Esophagus (tissue), 2 donors: Measurements from ENCODE around the gene DMAP1. TPM values are rescaled to one million over a fixed set of nuclear protein-coding genes. Genes with fewer than 3 reads are reported as not detected.

ENCODE experiments used
- H3K27ac ChIP-seq, 2 donors: one replicate each; pipeline ENCODE4 v1.5.1; 2013; ENCODE audit warnings: low read depth in 2 of 2, mild to moderate bottlenecking in 2 of 2, inconsistent platforms in 1 of 2, low read length in 1 of 2, moderate library complexity in 1 of 2
- H3K27me3 ChIP-seq, 2 donors: one replicate each; pipeline ENCODE4 v1.6.1; 2013; ENCODE audit warnings: low read length in 2 of 2, control low read depth in 1 of 2, mild to moderate bottlenecking in 1 of 2; ENCODE audit not compliant: insufficient read depth in 2 of 2, control insufficient read depth in 1 of 2
- H3K36me3 ChIP-seq, 2 donors: one replicate each; pipeline ENCODE4 v1.6.1; 2013; ENCODE audit warnings: low read length in 1 of 2; ENCODE audit not compliant: control insufficient read depth in 2 of 2, insufficient read depth in 2 of 2
- H3K4me1 ChIP-seq, 2 donors: one replicate each; pipeline ENCODE4 v1.6.1; 2013; ENCODE audit warnings: low read length in 1 of 2; ENCODE audit not compliant: control insufficient read depth in 2 of 2, insufficient read depth in 2 of 2
- H3K4me3 ChIP-seq, 2 donors: one replicate each; pipeline ENCODE4 v1.5.1; 2013; ENCODE audit warnings: low read length in 2 of 2, mild to moderate bottlenecking in 2 of 2, low read depth in 1 of 2, moderate library complexity in 1 of 2
- H3K9me3 ChIP-seq, 2 donors: one replicate each; pipeline ENCODE4 v1.6.1; 2013; ENCODE audit warnings: mild to moderate bottlenecking in 2 of 2, low read depth in 1 of 2, low read length in 1 of 2, moderate library complexity in 1 of 2; ENCODE audit not compliant: control insufficient read depth in 2 of 2, insufficient read depth in 1 of 2
- WGBS, 2 donors: extraction: QIAGEN DNeasy Blood & Tissue Kit; methylation state at CpG; one replicate each; pipeline ENCODE4 v1.1.7; 2013; 5-methylcytosine and 5-hydroxymethylcytosine counted together
- polyA plus RNA-seq, 2 donors: library from polyadenylated mRNA; stranded (reverse); fragments of 200-250 nt; gene quantifications; one replicate each; pipeline ENCODE4 v1.2.3, GENCODE V29; 2013
- donor health status: healthy with polysubstance abuse.
- donor health status: Bipolar disorder and iron deficiency.

DMAP1 gene
- polyA plus RNA-seq, 2 donors, result 21.8 to 27.8 TPM

- Histone ChIP-seq H3K36me3 (peaks cover 0 to 2% of the 10 kb centered on the region in 2 donors), H3K9me3 (no peaks in the 10 kb centered on the region), H3K4me3 (no peak overlapping the region), H3K27ac (no peak overlapping the region), H3K4me1 (no peaks in the 10 kb centered on the region), H3K27me3 (no peaks in the 10 kb centered on the region)
- WGBS, 2 donors, result 95 to 100% methylated on average over 1 of the region's 1 CpG
Measured at GRCh38 chr1:44268054-44268453, 54.8 kb downstream of the DMAP1 start.

Other genes starting within 250 kb of the DMAP1 start
- 10 to 100 TPM; 14.2 to 17.9 TPM for gene DPH2, start 243.5 kb upstream of the DMAP1 start, polyA plus RNA-seq
- 100 to 1,000 TPM in 1 of 2 donors, 10 to 100 TPM in 1; 66.1 to 124 TPM for gene ATP6V0B, start 238.5 kb upstream of the DMAP1 start, polyA plus RNA-seq
- gene B4GALT2, start 234.3 kb upstream of the DMAP1 start, polyA plus RNA-seq, result 10 to 100 TPM; 22.7 to 30.6 TPM
- 1 to 10 TPM; 4.0 to 7.5 TPM for gene CCDC24, start 221.9 kb upstream of the DMAP1 start, polyA plus RNA-seq
- 10 to 100 TPM; 13.8 to 22.8 TPM for gene SLC6A9, start 182.0 kb upstream of the DMAP1 start, polyA plus RNA-seq
- under 1 TPM; 0.02 to 0.14 TPM for gene KLF17, start 94.7 kb upstream of the DMAP1 start, polyA plus RNA-seq
- not detected for gene KLF18, start 71.8 kb upstream of the DMAP1 start, polyA plus RNA-seq
- gene ERI3, start 141.8 kb downstream of the DMAP1 start, polyA plus RNA-seq, result 10 to 100 TPM; 15.1 to 26.1 TPM
- gene RNF220, start 191.8 kb downstream of the DMAP1 start, polyA plus RNA-seq, result 10 to 100 TPM; 32.7 to 47.8 TPM